SK-N-MC (cell line): Measurements from ENCODE around the gene FHOD1.

Experiments used
- DNase-seq: peaks from one replicate; pipeline ENCODE4 v3.0.0-alpha.2; 2011; ENCODE audit warnings: low read depth, low spot score
- H3K27ac ChIP-seq: fragments of 200-600 bp; sonication (generic); 2 replicates; pipeline ENCODE4 v1.5.1; 2016; ENCODE audit warnings: mixed run types
- H3K36me3 ChIP-seq: fragments of 200-600 bp; sonication (generic); 2 replicates; pipeline ENCODE4 v1.6.1; 2017; ENCODE audit warnings: antibody characterized with exemption, low read length, mixed read lengths; ENCODE audit not compliant: insufficient read depth
- H3K4me3 ChIP-seq: fragments of 200-600 bp; sonication (generic); 2 replicates; pipeline ENCODE4 v1.5.1; 2016
- H3K9ac ChIP-seq: fragments of 200-600 bp; sonication (generic); 2 replicates; pipeline ENCODE4 v1.8.0; 2017; ENCODE audit warnings: mixed run types, mixed read lengths; ENCODE audit not compliant: insufficient read length
- H3K9me3 ChIP-seq: fragments of 200-600 bp; sonication (generic); 2 replicates; pipeline ENCODE4 v1.6.1; 2017; ENCODE audit warnings: low read depth, mild to moderate bottlenecking, antibody characterized with exemption, low read length, moderate library complexity, mixed read lengths
- EZH2 ChIP-seq: fragments of 200-600 bp; sonication (generic); IDR thresholded peaks from one replicate; pipeline ENCODE4 v1.6.1; 2017; ENCODE audit warnings: antibody characterized with exemption
- FOXP2 ChIP-seq: optimal IDR thresholded peaks from 2 replicates; pipeline ENCODE3; 2011; ENCODE audit warnings: mild to moderate bottlenecking, moderate library complexity; ENCODE audit not compliant: insufficient read depth; ENCODE audit errors: extremely low read length, control extremely low read depth
- POLR2AphosphoS5 ChIP-seq: IDR thresholded peaks from 2 replicates; pipeline ENCODE4 v1.6.1; 2012; ENCODE audit warnings: mild to moderate bottlenecking, low read depth, low read length, borderline replicate concordance

The FHOD1 gene

GRCh38 chr16:67188798-67189197 lies 58.5 kb downstream of the FHOD1 start:
- DNase-seq, result no peak
- H3K9ac ChIP-seq, result no peak overlapping the region
- no peak overlapping the region for H3K4me3 ChIP-seq
- no peaks in the 10 kb centered on the region for H3K9me3 ChIP-seq
- no peak overlapping the region for H3K27ac ChIP-seq
- TF ChIP-seq EZH2 (no peak), FOXP2 (no peak), POLR2AphosphoS5 (no peak)
- H3K36me3 ChIP-seq, result no peaks in the 10 kb centered on the region

DNA sequence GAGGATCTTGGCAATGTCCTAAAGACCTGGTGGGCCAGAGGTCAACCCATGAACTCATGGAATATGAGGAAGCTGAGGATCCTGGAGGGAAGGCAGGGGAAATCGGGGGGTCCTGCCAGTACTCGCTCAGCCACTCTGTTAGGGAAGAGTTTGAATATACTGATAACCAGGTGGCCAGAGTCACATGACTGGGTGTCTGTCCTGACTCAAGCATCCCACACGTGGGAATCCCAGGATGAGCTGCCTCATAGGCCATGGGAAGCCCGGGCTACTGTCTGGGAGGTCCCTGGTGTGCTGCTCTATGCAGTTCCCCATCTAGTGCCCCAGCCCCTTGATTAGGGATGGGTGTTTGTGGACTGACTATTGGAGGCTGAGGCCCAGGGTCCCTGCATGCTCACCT lies 59.0 kb downstream of the FHOD1 start:
- no peak for TF ChIP-seq FOXP2
- H3K36me3 ChIP-seq, result no peaks in the 10 kb centered on the region

DNA sequence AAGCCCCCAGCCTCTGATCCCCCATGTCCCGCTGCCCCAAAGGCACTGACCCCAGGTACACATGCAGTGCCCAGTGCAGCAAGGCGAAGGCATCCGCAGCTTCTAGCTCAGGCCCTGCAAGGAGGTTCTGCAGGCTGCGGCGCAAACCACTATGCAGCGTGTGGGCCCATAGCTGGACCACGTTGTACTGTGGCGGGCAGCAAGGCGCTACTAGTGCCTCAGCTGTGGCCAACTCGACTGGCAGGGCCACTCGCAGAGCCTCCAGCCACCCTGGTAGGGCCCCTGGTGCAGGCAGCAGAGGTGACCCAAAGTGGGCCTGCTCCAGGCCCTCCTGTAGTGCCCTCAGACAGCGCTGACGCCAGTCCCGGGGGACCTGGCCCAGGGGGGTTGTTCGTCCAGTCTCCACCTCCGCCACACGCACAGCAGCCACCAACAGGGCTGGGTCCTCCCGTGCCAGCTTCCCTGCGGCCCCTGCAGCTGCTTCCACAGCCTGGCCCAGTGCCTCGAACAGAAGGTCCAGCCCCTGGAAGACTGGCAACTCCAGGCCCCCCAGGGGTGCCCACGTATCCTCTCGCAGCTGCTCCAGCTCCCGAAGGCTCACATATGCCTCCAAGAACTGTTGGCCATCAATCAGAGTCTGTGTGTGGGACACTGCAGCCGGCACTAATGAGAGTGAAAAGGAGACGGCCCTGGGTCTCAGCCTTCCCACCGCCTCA lies 59.9 kb downstream of the FHOD1 start:
- H3K9ac ChIP-seq, result no peak overlapping the region
- no peaks in the 10 kb centered on the region for H3K36me3 ChIP-seq
- H3K4me3 ChIP-seq, result no peak overlapping the region
- TF ChIP-seq EZH2 (no peak), FOXP2 (no peak)
- H3K9me3 ChIP-seq, result no peaks in the 10 kb centered on the region
- DNase-seq, result no peak
- H3K27ac ChIP-seq, result no peak overlapping the region

More for the DNA sequence above, 59.0 kb downstream of the FHOD1 start:
- no peak for DNase-seq
- Histone ChIP-seq H3K9me3 (no peaks in the 10 kb centered on the region), H3K4me3 (no peak overlapping the region), H3K27ac (no peak overlapping the region), H3K9ac (no peak overlapping the region)

DNA sequence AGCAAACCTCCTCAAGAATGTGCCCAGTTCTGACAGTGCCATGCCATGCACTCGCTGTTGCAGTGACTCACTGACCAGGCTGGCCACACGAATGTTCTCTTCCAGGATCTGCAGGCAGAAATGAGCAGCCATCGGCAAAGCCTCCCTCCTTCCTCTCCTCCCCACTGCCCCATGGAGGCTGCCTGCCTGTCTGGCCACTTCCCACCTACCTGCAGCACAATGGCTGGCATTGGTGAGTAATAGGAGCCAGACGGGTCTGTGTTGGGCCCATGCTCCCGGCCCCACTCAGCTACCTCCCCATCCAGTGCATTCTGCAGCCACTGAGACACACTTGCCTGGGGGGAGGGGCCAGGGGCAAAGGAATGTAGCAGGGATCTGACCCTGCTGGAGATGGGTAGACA lies 60.7 kb downstream of the FHOD1 start:
- no peak overlapping the region for H3K4me3 ChIP-seq
- H3K9me3 ChIP-seq, result no peaks in the 10 kb centered on the region
- TF ChIP-seq FOXP2 (no peak), POLR2AphosphoS5 (no peak), EZH2 (no peak)
- no peak for DNase-seq
- no peak overlapping the region for H3K27ac ChIP-seq
- no peak overlapping the region for H3K9ac ChIP-seq
- no peaks in the 10 kb centered on the region for H3K36me3 ChIP-seq

DNA sequence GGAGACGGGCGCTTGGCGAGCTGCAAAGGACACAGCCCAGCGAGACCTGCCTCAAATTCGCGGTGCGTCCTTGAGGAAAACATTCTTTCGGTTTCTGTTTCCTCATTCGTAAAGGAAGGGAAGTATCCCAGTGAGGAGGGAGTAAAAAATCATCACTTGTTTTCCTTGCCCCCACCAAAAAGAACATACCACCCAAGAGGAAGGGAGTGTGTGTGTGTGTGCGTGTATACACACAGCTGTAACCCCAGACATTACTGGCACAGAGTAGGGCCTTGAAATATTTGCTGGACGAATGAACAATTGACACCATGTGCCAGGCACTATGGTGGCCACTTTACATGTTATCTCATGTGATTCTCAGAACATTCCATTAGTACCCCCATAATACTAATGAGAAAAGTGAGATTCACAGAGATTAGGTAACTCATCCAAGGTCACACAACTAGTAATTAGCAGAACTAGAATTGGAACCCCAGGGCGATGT lies 61.6 kb downstream of the FHOD1 start:
- Histone ChIP-seq H3K9me3 (no peaks in the 10 kb centered on the region), H3K36me3 (no peaks in the 10 kb centered on the region), H3K4me3 (no peak overlapping the region), H3K27ac (no peak overlapping the region), H3K9ac (no peak overlapping the region)
- no peak for DNase-seq
- no peak for TF ChIP-seq EZH2
- TF ChIP-seq POLR2AphosphoS5, result no peak
- no peak for TF ChIP-seq FOXP2

GRCh38 chr16:67184995-67185650 lies 62.2 kb downstream of the FHOD1 start:
- H3K36me3 ChIP-seq, result no peaks in the 10 kb centered on the region
- no peak overlapping the region for H3K27ac ChIP-seq
- H3K9ac ChIP-seq, result no peak overlapping the region
- no peaks in the 10 kb centered on the region for H3K9me3 ChIP-seq
- H3K4me3 ChIP-seq, result no peak overlapping the region
- TF ChIP-seq FOXP2 (no peak), EZH2 (no peak), POLR2AphosphoS5 (no peak)
- no peak for DNase-seq

DNA sequence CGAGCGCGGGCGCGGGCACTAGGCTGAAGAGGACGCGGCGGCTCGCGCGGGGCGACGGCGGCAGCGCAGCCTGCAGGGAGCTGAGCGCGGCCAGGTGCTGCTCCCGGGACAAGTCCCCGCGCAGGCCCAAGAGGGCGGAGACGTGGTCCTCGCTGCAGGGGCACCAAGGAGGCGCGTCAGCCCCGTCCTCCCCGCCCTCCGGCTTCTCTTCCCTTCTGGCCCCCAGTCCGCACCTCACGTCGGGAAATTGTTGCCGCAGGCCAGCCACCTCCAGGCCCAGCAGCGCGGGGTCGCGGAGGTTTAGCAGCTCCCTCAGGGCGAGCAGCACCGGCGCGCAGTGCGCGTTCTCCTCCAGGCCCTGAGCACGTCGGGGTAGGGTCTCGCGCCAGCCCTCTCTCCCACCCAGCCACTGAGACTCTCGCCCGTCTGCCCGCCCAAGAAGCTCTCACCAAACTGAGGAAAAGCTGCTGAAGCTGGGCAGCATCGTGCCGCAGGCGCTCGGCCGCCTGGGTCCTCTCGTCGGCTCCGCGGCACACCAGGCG lies 62.8 kb downstream of the FHOD1 start:
- no peak overlapping the region for H3K27ac ChIP-seq
- DNase-seq, result no peak
- no peaks in the 10 kb centered on the region for H3K9me3 ChIP-seq
- H3K4me3 ChIP-seq, result peak overlapping the region; percentile 85
- H3K36me3 ChIP-seq, result no peaks in the 10 kb centered on the region
- no peak for TF ChIP-seq EZH2
- TF ChIP-seq POLR2AphosphoS5, result no peak
- no peak for TF ChIP-seq FOXP2
- no peak overlapping the region for H3K9ac ChIP-seq

DNA sequence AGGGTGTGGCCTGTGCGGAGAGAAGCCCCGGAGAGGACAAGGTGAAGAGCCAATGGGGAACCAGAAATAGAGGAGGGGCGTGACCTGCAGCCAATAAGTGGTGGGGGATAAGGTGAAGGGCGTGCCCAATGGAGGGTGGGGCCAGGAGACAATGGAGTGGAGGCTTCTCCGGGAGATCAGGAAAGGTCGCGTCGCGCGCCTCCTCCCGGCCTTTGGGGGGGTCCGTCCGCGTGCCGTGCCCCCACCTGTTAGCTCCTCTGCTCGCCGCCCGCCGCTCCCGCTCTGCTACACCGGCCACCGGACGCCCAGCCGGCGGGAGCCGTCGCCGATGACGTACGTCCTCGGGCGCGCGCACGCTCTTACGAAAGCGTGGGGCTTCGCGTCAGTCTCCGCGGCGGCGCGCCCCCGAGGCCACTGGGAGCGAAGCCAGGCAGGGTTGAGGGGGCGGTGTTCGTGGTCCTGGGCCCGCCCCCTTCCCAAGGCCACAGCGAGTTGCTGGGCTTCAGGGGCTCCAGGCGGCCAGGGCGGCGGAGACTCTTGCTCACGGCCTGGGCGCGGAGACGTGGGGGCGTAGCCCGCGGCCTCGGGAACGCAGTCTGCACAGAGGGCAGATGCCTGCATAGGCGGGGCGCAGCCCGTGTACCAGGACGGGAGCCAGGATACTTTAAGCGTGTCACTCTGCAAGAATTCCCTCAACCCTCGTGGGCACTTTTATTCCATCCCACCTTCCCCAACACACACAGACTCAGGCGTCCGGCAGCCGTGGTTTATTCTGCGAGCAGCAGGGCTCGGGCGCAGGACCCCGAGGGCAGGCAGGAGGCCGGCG lies 63.4 kb downstream of the FHOD1 start, which contains the start of gene MATCAP1:
TSS of gene MATCAP1 (minus strand) at position 337 of the 826 bp plus-strand sequence. CDS start 3,353 bp downstream, outside the sequence.
- TF ChIP-seq POLR2AphosphoS5 (peak; percentile 15; the same call in 1 of the 2 replicates), EZH2 (no peak), FOXP2 (no peak)
- Histone ChIP-seq H3K4me3 (peak within 1 kb of the TSS; percentile 85), H3K9ac (peak within 1 kb of the TSS; percentile 83), H3K36me3 (no peaks in the 10 kb centered on the region), H3K27ac (peak within 1 kb of the TSS; percentile 85), H3K9me3 (no peaks in the 10 kb centered on the region)
- peak; percentile 76 for DNase-seq
